Activated T-cell treated with anti-CD3 and anti-CD28 coated beads, Interleukin-2, amount 50 U/mL, for 72 hours (primary cell): ENCODE measurements around the gene AMOTL1. TPM values are rescaled to one million over a fixed set of nuclear protein-coding genes. Genes with fewer than 3 reads are reported as not detected.
"Not testable (repeated sequence)": the region's sequence is repeated elsewhere in the genome, so short reads cannot be mapped to it uniquely, and the experiment has no call there.

Experiments
- ATAC-seq, 2 donors: fragments of 150-1000 bp; cut with Tn5 transposase; replicated peaks in 1 of 2; 2 replicates each; pipeline ENCODE4 v1.10.0; 2021; ENCODE audit warnings: moderate library complexity in 2 of 2, mild to moderate bottlenecking in 1 of 2
- DNase-seq, 2 donors: peaks; one replicate each; pipeline ENCODE4 v3.0.0; 2021 to 2022; ENCODE audit warnings: mixed read lengths in 1 of 2
- H3K27ac Mint-ChIP-seq: one replicate; pipeline ENCODE4 v1.8.0; 2022; ENCODE audit warnings: mild to moderate bottlenecking, moderate library complexity, mixed read lengths
- H3K27me3 Mint-ChIP-seq: one replicate; pipeline ENCODE4 v1.8.0; 2022; ENCODE audit warnings: low read depth, mixed read lengths
- H3K36me3 Mint-ChIP-seq, 2 donors: one replicate each; pipeline ENCODE4 v1.8.0; 2022; ENCODE audit warnings: mixed read lengths in 2 of 2, mild to moderate bottlenecking in 1 of 2; ENCODE audit not compliant: insufficient read depth in 2 of 2
- H3K4me1 Mint-ChIP-seq: one replicate; pipeline ENCODE4 v1.8.0; 2022; ENCODE audit warnings: low read depth, mixed read lengths
- H3K4me3 Mint-ChIP-seq, 2 donors: one replicate each; pipeline ENCODE4 v1.8.0; 2022; ENCODE audit warnings: mild to moderate bottlenecking in 2 of 2, mixed read lengths in 2 of 2, moderate library complexity in 2 of 2
- H3K9me3 Mint-ChIP-seq, 2 donors: one replicate each; pipeline ENCODE4 v1.8.0; 2022; ENCODE audit warnings: mixed read lengths in 2 of 2
- total RNA-seq, 2 donors: library from RNA; stranded (reverse); gene quantifications; one replicate each; pipeline ENCODE4 v1.2.3, GENCODE V29; 2022

Gene AMOTL1
- total RNA-seq, 2 donors from 2014 or later, result 0.67 to 2.8 TPM

- not testable (repeated sequence) for H3K27ac Mint-ChIP-seq, H3K4me3 Mint-ChIP-seq, ATAC-seq, H3K36me3 Mint-ChIP-seq, H3K27me3 Mint-ChIP-seq, H3K9me3 Mint-ChIP-seq, DNase-seq, H3K4me1 Mint-ChIP-seq
Measured at GRCh38 chr11:94853288-94853687, 85.1 kb downstream of the AMOTL1 start.

GRCh38 chr11:94853836-94854235 is 85.7 kb downstream of the AMOTL1 start:
- H3K4me3 Mint-ChIP-seq, result no peak overlapping the region
- H3K36me3 Mint-ChIP-seq, result no peaks in the 10 kb centered on the region
- no peaks in the 10 kb centered on the region for H3K4me1 Mint-ChIP-seq
- no peak overlapping the region for H3K27ac Mint-ChIP-seq
- no peaks in the 10 kb centered on the region for H3K27me3 Mint-ChIP-seq
- DNase-seq, result no peak
- ATAC-seq, result no peak
- H3K9me3 Mint-ChIP-seq, result no peaks in the 10 kb centered on the region

- no peaks in the 10 kb centered on the region for H3K27me3 Mint-ChIP-seq
- no peak for ATAC-seq
Measured at GRCh38 chr11:94854770-94855633, 86.8 kb downstream of the AMOTL1 start.

GRCh38 chr11:94855666-94856065 is 87.5 kb downstream of the AMOTL1 start:
- H3K27ac Mint-ChIP-seq, result no peak overlapping the region
- no peaks in the 10 kb centered on the region for H3K9me3 Mint-ChIP-seq
- H3K4me3 Mint-ChIP-seq, result no peak overlapping the region
- no peaks in the 10 kb centered on the region for H3K36me3 Mint-ChIP-seq
- H3K4me1 Mint-ChIP-seq, result no peaks in the 10 kb centered on the region
- no peaks in the 10 kb centered on the region for H3K27me3 Mint-ChIP-seq
- DNase-seq (no peak), ATAC-seq (no peak)

More at GRCh38 chr11:94854770-94855633, 86.8 kb downstream of the AMOTL1 start:
- Mint-ChIP-seq H3K9me3 (no peaks in the 10 kb centered on the region), H3K36me3 (no peaks in the 10 kb centered on the region), H3K27ac (no peak overlapping the region), H3K4me1 (no peaks in the 10 kb centered on the region), H3K4me3 (no peak overlapping the region)
- DNase-seq, result no peak

- Mint-ChIP-seq H3K4me1 (no peaks in the 10 kb centered on the region), H3K27ac (no peak overlapping the region)
- no peak for ATAC-seq
Measured at GRCh38 chr11:94856443-94856842, 88.3 kb downstream of the AMOTL1 start.

GRCh38 chr11:94857337-94857736 is 89.2 kb downstream of the AMOTL1 start:
- Mint-ChIP-seq H3K4me1 (no peaks in the 10 kb centered on the region), H3K4me3 (no peak overlapping the region), H3K36me3 (no peaks in the 10 kb centered on the region), H3K9me3 (no peaks in the 10 kb centered on the region), H3K27ac (no peak overlapping the region), H3K27me3 (no peaks in the 10 kb centered on the region)
- no peak for ATAC-seq
- no peak for DNase-seq

More at GRCh38 chr11:94856443-94856842, 88.3 kb downstream of the AMOTL1 start:
- no peaks in the 10 kb centered on the region for H3K36me3 Mint-ChIP-seq
- no peak overlapping the region for H3K4me3 Mint-ChIP-seq
- no peaks in the 10 kb centered on the region for H3K9me3 Mint-ChIP-seq
- DNase-seq, result no peak
- no peaks in the 10 kb centered on the region for H3K27me3 Mint-ChIP-seq

GRCh38 chr11:94858012-94858705 is 90.0 kb downstream of the AMOTL1 start:
- H3K4me1 Mint-ChIP-seq, result no peaks in the 10 kb centered on the region
- H3K9me3 Mint-ChIP-seq, result no peaks in the 10 kb centered on the region
- no peaks in the 10 kb centered on the region for H3K27me3 Mint-ChIP-seq
- DNase-seq, result no peak
- H3K27ac Mint-ChIP-seq, result no peak overlapping the region
- no peaks in the 10 kb centered on the region for H3K36me3 Mint-ChIP-seq
- ATAC-seq, result no peak
- no peak overlapping the region for H3K4me3 Mint-ChIP-seq

- Mint-ChIP-seq H3K27ac (no peak overlapping the region), H3K4me3 (no peak overlapping the region), H3K9me3 (no peaks in the 10 kb centered on the region), H3K27me3 (no peaks in the 10 kb centered on the region), H3K36me3 (no peaks in the 10 kb centered on the region), H3K4me1 (no peaks in the 10 kb centered on the region)
- DNase-seq, result no peak
- no peak for ATAC-seq
Measured at GRCh38 chr11:94860333-94860732, 92.2 kb downstream of the AMOTL1 start.

- Mint-ChIP-seq H3K4me1 (no peaks in the 10 kb centered on the region), H3K9me3 (no peaks in the 10 kb centered on the region), H3K36me3 (no peaks in the 10 kb centered on the region), H3K27ac (no peak overlapping the region), H3K27me3 (no peaks in the 10 kb centered on the region), H3K4me3 (no peak overlapping the region)
- no peak for ATAC-seq
- no peak for DNase-seq
Measured at GRCh38 chr11:94861306-94861845, 93.2 kb downstream of the AMOTL1 start.

- no peak for DNase-seq
- Mint-ChIP-seq H3K36me3 (no peaks in the 10 kb centered on the region), H3K4me1 (no peaks in the 10 kb centered on the region), H3K27ac (no peak overlapping the region), H3K27me3 (no peaks in the 10 kb centered on the region), H3K4me3 (no peak overlapping the region), H3K9me3 (no peaks in the 10 kb centered on the region)
- ATAC-seq, result peak in 1 of 2 donors; percentile 32
Measured at GRCh38 chr11:94862926-94863880, 95.0 kb downstream of the AMOTL1 start.

- H3K4me3 Mint-ChIP-seq, result no peak overlapping the region
- H3K27me3 Mint-ChIP-seq, result no peaks in the 10 kb centered on the region
- no peak overlapping the region for H3K27ac Mint-ChIP-seq
- no peaks in the 10 kb centered on the region for H3K36me3 Mint-ChIP-seq
- ATAC-seq (no peak), DNase-seq (no peak)
- no peaks in the 10 kb centered on the region for H3K4me1 Mint-ChIP-seq
- H3K9me3 Mint-ChIP-seq, result no peaks in the 10 kb centered on the region
Measured at GRCh38 chr11:94864506-94865045, 96.4 kb downstream of the AMOTL1 start.

- Mint-ChIP-seq H3K9me3 (no peaks in the 10 kb centered on the region), H3K4me3 (no peak overlapping the region), H3K36me3 (no peaks in the 10 kb centered on the region), H3K27ac (no peak overlapping the region), H3K4me1 (no peaks in the 10 kb centered on the region), H3K27me3 (no peaks in the 10 kb centered on the region)
- ATAC-seq (peak in 1 of 2 donors; percentile 37), DNase-seq (no peak)
Measured at GRCh38 chr11:94866231-94866822, 98.2 kb downstream of the AMOTL1 start.
